Endothelial cell (in vitro differentiated cells): Measurements from ENCODE around the gene PDLIM1. TPM values are rescaled to one million over a fixed set of nuclear protein-coding genes. Genes with fewer than 3 reads are reported as not detected.

Source experiments
- DNase-seq: peaks from one replicate; pipeline ENCODE4 v3.0.0; 2021; ENCODE audit warnings: low spot score
- H3K27ac Mint-ChIP-seq: one replicate; pipeline ENCODE4 v1.8.0; 2021; ENCODE audit warnings: mixed read lengths, inconsistent platforms; ENCODE audit not compliant: unreplicated experiment
- H3K27me3 Mint-ChIP-seq: one replicate; pipeline ENCODE4 v1.8.0; 2021; ENCODE audit warnings: mild to moderate bottlenecking, moderate library complexity, mixed read lengths, inconsistent platforms; ENCODE audit not compliant: unreplicated experiment
- H3K36me3 Mint-ChIP-seq: one replicate; pipeline ENCODE4 v1.8.0; 2021; ENCODE audit warnings: mild to moderate bottlenecking, low read depth, mixed read lengths, inconsistent platforms; ENCODE audit not compliant: unreplicated experiment
- H3K4me1 Mint-ChIP-seq: one replicate; pipeline ENCODE4 v1.8.0; 2021; ENCODE audit warnings: mild to moderate bottlenecking, mixed read lengths, inconsistent platforms; ENCODE audit not compliant: unreplicated experiment
- H3K4me3 Mint-ChIP-seq: one replicate; pipeline ENCODE4 v1.8.0; 2021; ENCODE audit warnings: mild to moderate bottlenecking, mixed read lengths, inconsistent platforms; ENCODE audit not compliant: unreplicated experiment
- H3K9me3 Mint-ChIP-seq: one replicate; pipeline ENCODE4 v1.8.0; 2021; ENCODE audit warnings: mixed read lengths, inconsistent platforms; ENCODE audit not compliant: unreplicated experiment
- total RNA-seq: library from RNA; stranded (reverse); fragmentation: NEBNext Ultra II Directional; extraction: Animal tissue kit (Norgen Biotek cat#: 25700); gene quantifications from one replicate; pipeline ENCODE4 v1.2.1, GENCODE V29; 2021; ENCODE audit not compliant: unreplicated experiment
- TF ChIP-seq, protein P1 (sequence below): fragments of 200-600 bp; sonication (generic); IDR thresholded peaks from one replicate; pipeline ENCODE4 v1.5.0; 2021; ENCODE audit warnings: antibody characterized with exemption; ENCODE audit not compliant: unreplicated experiment

PDLIM1 gene
- total RNA-seq, 1 donor from 2014 or later, result 125 TPM

DNA sequence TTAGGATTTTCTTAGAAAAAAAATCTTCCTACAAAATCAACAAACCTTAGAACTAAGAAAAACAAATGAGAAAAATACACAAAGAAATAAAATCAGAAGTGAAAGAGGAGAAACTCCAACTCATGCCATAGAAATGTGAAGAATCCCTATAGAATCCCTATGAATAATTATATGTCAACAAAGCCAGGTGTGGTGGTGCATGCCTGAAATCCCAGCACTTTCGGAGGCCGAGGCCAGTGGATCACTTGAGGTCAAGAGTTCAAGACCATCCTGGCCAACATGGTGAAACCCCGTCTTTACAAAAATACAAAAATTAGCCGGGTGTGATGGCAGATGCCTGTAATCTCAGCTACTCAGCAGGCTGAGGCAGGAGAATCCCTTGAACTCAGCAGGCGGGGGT, 69.7 kb downstream of the PDLIM1 start:
- Mint-ChIP-seq H3K9me3 (no peaks in the 10 kb centered on the region), H3K27ac (no peak overlapping the region), H3K4me1 (no peaks in the 10 kb centered on the region), H3K27me3 (no peaks in the 10 kb centered on the region), H3K36me3 (no peaks in the 10 kb centered on the region), H3K4me3 (no peak overlapping the region)
- DNase-seq, result no peak
- TF ChIP-seq, protein P1, sequence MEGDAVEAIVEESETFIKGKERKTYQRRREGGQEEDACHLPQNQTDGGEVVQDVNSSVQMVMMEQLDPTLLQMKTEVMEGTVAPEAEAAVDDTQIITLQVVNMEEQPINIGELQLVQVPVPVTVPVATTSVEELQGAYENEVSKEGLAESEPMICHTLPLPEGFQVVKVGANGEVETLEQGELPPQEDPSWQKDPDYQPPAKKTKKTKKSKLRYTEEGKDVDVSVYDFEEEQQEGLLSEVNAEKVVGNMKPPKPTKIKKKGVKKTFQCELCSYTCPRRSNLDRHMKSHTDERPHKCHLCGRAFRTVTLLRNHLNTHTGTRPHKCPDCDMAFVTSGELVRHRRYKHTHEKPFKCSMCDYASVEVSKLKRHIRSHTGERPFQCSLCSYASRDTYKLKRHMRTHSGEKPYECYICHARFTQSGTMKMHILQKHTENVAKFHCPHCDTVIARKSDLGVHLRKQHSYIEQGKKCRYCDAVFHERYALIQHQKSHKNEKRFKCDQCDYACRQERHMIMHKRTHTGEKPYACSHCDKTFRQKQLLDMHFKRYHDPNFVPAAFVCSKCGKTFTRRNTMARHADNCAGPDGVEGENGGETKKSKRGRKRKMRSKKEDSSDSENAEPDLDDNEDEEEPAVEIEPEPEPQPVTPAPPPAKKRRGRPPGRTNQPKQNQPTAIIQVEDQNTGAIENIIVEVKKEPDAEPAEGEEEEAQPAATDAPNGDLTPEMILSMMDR, result no peak

DNA sequence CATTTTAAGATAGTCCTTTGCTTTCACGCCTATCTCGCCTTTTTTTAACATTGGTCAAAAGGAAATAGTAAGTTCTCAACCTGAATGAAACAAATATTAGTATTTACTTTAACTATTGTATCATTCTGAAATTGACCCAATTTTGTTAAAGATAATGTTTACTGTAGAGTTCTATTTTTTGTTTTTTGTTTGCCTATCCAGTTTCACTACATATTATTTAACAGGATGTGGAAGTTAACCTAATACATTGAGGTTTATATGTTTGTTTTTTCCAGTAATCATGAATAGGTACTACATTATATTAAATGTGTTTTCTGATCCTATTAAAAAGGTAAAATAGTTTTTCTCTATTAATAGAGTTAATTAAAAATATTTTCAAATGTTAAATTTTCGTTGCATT, 70.3 kb downstream of the PDLIM1 start:
- no peak overlapping the region for H3K4me3 Mint-ChIP-seq
- no peaks in the 10 kb centered on the region for H3K27me3 Mint-ChIP-seq
- no peaks in the 10 kb centered on the region for H3K36me3 Mint-ChIP-seq
- H3K4me1 Mint-ChIP-seq, result no peaks in the 10 kb centered on the region
- TF ChIP-seq, protein P1, result no peak
- H3K9me3 Mint-ChIP-seq, result no peaks in the 10 kb centered on the region
- H3K27ac Mint-ChIP-seq, result no peak overlapping the region
- no peak for DNase-seq

DNA sequence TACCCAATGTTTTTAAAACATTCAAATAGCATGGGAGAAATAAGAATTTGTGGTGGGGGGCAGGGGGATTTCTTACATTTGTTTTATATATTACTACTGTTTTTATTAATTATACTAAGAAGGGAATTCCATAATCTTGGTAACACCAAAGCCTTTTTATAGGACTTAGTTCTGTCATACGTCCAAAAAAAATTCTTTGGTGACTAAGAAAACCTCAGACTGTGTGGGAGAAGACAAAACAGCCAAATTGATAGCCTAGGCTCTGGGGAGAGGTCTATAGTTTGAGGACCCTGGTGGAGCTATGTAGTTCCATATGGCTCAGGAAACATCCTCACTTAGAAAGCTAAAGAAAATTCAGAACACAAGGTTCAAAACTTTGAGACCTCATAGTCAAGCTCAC, 73.3 kb downstream of the PDLIM1 start:
- TF ChIP-seq, protein P1, result no peak
- no peak overlapping the region for H3K4me3 Mint-ChIP-seq
- H3K27me3 Mint-ChIP-seq, result no peaks in the 10 kb centered on the region
- H3K9me3 Mint-ChIP-seq, result no peaks in the 10 kb centered on the region
- peaks cover 11% of the 10 kb centered on the region for H3K4me1 Mint-ChIP-seq
- H3K36me3 Mint-ChIP-seq, result peaks cover 4% of the 10 kb centered on the region
- no peak for DNase-seq
- H3K27ac Mint-ChIP-seq, result no peak overlapping the region

DNA sequence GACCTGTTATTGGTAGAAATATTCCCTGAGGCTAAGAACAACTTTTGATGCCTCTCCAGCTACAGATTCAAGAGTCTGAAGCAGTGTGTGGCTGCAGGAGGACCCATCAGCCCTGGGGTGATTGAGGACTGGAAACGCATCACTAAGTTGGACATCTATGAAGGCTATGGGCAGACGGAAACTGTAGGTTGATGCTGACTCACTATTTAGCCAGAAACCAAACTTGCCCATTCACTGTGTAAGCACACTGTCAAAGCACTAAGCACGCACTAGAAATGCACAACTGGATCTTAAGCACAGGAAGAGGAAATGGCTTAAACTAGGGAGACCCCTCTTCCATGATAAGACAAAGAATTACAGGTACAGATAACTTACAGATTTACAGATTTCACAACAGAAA, 76.0 kb downstream of the PDLIM1 start:
- TF ChIP-seq, protein P1, result no peak
- Mint-ChIP-seq H3K4me3 (no peak overlapping the region), H3K36me3 (peaks cover 4% of the 10 kb centered on the region), H3K27ac (no peak overlapping the region), H3K27me3 (no peaks in the 10 kb centered on the region), H3K9me3 (no peaks in the 10 kb centered on the region), H3K4me1 (peaks cover 12% of the 10 kb centered on the region)
- no peak for DNase-seq

DNA sequence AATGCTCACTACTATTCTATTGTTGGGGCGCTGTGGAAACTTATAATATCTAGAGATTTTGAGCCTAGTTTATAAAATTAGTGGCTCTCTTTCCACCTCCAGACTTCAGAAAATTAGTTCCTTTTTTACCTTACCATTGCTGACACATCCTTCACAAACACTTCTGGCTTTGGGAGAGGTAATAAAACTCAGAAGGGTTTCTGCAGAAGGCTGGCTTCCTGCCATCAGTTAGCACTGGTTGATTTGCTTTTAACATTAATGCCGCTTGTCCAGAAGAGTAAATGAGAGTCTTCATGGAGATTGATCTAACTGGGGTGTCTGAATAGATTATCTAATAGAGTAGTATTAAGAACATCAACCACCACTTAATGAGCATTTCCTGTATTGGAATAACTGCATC, 76.4 kb downstream of the PDLIM1 start:
- H3K27me3 Mint-ChIP-seq, result no peaks in the 10 kb centered on the region
- no peak overlapping the region for H3K27ac Mint-ChIP-seq
- no peak overlapping the region for H3K4me3 Mint-ChIP-seq
- no peak for DNase-seq
- H3K4me1 Mint-ChIP-seq, result peaks cover 12% of the 10 kb centered on the region
- H3K9me3 Mint-ChIP-seq, result no peaks in the 10 kb centered on the region
- TF ChIP-seq, protein P1, result no peak
- H3K36me3 Mint-ChIP-seq, result peaks cover 4% of the 10 kb centered on the region
